Testis (tissue), 2 donors: ENCODE measurements around the gene KDM5D.

Source experiments
- CTCF ChIP-seq, 3 experiments: fragments of 450-650 bp in 2 of 3; fragments of 200-600 bp in 1 of 3; sonication (generic) in 1 of 3; IDR thresholded peaks; one replicate each; pipeline ENCODE4 v1.5.1; 2016 to 2019; ENCODE audit warnings: antibody characterized with exemption in 3 of 3, mild to moderate bottlenecking in 2 of 3, moderate library complexity in 1 of 3
- POLR2A ChIP-seq: fragments of 450-650 bp; IDR thresholded peaks from one replicate; pipeline ENCODE4 v1.6.1; 2017; ENCODE audit warnings: antibody characterized with exemption, mild to moderate bottlenecking, moderate library complexity

GRCh38 chrY:19706273-19706672 lies 38.3 kb downstream of the KDM5D start:
- TF ChIP-seq CTCF (IDR thresholded peaks at IDR 0.05) (no peak), POLR2A (no peak)
